GM18502 (cell line): ENCODE data around the gene ZFAND3.
"Not testable (repeated sequence)": the region's sequence is repeated elsewhere in the genome, so short reads cannot be mapped to it uniquely, and the experiment has no call there.

Experiments used
- ATAC-seq: cut with Tn5 transposase; IDR thresholded peaks from one replicate; pipeline ENCODE4 v1.9.1; 2021; ENCODE audit warnings: mild to moderate bottlenecking; ENCODE audit not compliant: unreplicated experiment, poor library complexity

The ZFAND3 gene

DNA sequence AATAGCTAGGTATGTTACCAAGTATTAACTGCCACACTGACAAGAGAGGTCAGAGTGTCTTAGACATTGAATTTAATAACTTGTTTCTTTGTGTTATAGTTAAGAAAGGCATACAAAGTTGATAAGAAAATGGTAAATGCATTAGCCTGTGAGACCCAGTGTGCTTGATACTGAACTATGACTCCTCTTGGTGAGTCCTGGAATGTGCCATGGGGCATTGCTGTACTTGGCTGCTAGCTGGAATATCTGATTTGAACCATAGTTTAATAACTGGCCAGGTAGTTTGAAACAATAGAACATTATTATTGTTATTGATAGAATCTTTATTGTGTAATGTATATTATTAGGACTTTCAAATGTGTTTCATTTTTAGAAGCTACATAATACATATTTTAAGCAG lies 70.0 kb downstream of the ZFAND3 start:
- no peak for ATAC-seq

DNA sequence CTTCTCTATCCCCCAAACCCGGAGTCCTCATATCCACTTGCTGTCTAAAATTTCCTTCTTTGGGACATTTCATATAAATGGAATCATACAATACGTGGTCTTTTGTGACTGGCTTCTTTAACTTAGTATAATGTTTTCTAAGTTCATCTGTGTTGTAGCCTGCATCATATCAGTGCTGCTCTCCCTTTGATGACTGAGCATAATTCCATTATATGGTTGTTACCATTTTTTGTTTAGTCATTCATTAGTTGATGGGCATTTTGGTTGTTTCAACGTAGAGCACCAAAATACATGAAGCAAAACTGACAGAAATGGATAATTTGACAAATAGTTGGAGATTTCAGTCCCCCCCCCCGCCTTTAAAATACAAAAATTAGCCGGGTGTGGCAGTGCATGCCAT lies 71.5 kb downstream of the ZFAND3 start:
- ATAC-seq, result no peak

DNA sequence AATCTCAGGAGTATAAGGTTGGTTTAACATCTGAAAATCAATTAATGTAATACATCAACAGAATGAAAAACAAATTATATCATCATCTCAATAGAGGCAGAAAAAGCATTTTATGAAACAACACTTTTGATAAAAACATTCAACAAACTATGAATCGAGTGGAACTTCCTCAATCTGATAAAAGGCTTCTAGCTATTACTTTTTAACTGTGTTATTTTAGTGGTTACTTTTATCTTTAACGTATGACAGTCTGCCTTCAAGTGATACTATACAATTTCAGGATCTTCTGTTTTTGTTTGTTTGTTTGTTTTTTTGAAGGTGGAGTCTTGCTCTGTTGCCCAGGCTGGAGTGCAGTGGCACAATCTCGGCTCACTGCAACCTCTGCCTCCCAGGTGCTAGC lies 73.7 kb downstream of the ZFAND3 start:
- ATAC-seq, result no peak

DNA sequence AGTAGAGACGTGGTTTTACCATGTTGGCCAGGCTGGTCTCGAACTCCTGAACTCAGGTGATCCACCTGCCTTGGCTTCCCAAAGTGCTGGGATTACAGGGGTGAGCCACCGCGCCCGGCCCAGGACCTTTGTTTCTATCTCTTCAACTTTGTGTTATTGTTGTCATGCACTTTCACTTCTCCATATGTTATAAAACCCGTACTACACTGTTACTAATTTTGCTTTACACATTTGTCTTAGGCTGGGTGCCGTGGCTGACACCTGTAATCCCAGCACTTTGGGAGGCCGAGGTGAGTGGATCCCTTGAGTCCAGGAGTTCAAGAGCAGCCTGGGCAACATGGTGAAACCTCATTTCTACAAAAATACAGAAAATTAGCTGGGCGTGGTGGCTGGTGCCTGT lies 74.2 kb downstream of the ZFAND3 start:
- ATAC-seq, result not testable (repeated sequence)

DNA sequence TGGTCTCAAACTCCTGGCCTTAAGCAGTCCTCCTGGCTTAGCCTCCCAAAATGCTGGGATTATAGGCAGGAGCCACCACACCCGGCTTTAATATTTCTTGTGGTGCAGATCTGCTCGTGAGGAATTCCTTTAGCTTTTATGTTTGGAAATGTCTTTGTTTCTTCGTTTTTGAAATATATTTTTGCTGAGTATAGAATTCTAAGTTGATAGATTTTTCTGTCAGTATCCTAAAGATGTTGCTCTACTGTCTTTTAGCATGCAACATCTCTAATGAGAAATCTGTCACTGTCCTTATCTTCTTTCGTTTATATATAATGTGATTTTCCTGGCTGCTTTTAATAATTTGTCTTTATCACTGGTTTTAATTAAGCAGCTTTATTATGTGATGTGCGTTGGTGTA lies 75.1 kb downstream of the ZFAND3 start:
- ATAC-seq, result no peak

DNA sequence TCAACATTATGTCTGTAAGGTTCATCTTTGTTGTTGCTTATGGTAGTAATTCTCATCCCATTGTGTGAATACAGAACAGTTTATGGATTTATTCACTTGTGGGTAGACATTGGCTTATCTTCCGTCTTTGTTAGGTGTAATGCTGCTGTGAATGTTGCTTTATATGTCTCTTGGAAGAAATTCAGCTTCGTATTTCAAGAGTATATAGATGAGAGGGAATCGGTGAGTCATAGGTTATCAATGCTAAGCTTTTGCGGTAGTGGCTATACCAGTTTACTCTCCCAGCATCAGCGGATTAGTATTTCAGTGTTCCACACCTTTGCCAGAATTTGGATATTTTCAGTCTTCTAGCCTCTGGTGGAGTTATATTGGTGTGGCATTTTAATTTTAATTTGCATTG lies 77.8 kb downstream of the ZFAND3 start:
- ATAC-seq, result no peak

DNA sequence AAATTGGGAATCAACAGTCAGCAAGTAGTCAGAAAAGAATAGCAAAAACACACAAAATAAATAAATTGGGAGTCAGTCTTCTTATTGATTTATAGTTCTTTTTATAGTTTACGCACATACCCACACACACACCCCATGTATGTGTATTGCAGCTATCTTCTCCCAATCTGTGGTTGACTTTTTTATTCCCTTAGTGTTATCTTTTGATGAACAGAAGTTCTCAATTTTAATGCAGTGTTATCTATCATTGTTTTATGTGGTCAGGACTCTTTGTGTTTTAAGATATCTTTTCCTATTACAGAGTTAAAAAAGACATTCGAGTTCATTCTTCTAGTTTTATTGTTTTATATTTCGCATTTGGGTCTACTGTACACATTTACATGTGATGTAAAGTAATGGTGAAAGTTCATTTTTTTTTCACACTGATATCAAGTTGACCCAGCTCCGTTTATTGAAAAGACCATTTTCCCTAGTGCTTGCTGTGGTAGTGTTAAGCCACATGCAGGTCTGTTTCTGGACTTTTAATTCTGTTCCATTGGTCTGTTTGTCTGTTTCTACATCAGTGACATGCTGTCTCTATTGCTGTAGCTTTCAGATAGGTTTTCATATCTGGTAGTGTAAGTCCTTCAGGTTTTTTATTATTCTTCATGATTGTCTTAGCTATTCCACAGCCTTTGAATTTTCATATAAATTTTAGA lies 78.4 kb downstream of the ZFAND3 start:
- ATAC-seq, result no peak

DNA sequence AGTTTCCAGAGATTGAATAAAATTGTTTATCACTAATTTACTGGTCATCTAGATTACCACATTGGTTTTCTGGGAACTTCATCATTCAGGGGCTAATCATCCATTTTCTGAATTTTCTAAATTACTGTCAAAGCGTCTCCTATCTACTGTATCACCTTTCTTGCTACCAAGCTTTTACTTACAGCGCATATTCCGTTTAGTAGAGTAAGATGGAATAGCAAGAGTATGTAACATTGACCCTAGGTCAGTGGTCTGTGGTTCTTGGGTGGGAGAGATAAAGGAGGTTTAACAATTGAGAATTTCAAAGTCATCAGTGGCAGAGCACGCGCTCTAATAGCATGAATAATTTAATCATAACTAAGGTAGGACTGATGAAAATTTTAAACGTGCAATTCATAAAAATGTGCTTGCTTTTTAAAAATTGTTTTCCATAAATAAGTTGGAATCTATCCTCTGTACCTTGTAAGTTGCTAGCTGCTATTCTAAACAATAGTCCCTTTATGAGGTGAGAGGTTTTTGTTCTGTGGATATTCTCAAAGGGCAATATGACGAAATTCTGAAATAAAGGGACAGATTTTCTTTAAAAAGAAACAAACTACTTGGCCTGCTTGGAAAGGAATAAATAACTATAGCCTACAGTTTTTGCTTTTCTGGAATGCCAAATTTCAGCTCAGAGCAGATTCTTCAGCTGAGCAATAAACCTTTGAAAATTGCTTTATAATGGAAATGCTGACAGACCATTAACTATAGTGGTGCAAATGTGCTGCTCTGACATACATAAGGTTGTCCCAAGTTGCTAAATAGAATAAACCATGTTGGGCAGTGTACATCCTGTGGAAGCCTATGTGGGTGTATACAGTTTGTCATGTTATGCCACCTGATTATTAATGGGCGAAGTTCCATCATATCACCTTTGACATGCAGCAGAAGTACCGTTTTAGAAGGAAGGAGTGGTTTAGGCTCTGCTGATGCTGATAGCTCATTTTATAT lies 84.1 kb downstream of the ZFAND3 start:
- no peak for ATAC-seq

DNA sequence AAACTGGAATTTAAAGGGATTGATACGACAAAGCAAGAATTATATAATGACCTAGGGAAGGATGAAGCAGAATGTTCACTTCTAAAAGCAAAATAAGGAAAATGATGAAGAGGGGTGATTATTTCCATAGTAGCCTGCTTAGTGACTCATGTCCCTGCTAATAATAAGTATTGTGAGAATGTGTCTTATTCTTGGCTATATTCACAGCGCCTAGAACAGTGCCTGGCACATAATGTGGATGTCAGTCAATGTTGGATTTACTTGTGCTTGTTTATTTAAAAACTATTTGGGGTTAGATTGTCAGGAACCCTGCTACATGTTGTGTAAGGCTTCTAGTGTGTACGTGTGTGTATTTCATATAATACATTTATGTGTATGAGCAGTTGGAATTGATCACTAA lies 85.1 kb downstream of the ZFAND3 start:
- no peak for ATAC-seq

DNA sequence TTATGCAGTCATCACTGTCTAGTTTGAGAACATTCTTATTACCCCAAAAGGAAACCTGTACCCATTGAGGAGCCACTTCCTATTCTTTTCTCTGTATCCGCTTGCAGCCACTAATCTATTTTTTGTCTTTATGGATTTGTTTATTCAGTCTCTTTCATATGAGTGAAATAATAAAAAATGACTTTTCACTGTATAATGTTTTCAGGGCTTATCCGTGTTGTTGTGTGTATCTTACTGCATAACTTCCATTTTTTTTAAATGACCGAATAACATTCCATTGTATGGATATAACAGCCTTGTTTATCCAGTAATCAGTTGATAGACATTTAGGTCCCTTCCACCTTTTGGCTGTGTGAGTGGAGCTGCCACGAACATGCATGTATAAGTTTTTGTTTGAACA lies 86.6 kb downstream of the ZFAND3 start:
- no peak for ATAC-seq

DNA sequence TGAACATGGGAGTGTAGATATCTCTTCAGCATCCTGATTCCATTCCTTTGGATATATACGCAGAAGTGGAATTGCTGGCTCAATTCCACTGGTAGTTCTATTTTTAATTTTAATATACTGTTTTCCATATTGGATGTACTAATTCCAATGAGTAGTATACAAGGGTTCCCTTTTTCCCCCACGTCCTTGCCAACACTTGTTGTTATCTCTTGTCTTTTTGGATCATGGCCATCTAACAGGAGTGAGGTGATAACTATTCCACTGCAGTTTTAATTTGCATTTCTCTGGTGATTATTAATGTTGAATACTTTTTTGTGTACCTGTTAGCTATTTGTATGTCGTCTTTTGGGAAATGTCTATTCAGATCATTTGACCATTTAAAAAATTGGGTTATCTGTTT lies 91.5 kb downstream of the ZFAND3 start:
- ATAC-seq, result no peak

DNA sequence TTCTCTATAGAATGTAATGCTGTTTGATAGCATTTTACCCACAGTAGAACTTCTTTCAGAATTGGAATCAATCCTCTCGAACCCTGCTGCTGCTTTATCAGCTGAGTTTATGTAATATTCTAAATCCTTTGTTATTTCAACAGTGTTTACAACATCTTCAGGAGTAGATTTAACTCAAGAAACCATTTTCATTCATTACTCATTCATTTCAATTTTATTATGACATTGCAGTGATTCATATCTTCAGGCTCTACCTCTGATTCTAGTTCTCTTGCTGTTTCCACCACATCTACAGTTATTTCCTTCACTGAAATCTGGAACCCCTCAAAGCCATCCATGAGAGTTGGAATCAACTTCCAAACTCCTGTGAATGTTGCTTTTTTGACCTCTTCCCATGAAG lies 93.7 kb downstream of the ZFAND3 start:
- ATAC-seq, result no peak

DNA sequence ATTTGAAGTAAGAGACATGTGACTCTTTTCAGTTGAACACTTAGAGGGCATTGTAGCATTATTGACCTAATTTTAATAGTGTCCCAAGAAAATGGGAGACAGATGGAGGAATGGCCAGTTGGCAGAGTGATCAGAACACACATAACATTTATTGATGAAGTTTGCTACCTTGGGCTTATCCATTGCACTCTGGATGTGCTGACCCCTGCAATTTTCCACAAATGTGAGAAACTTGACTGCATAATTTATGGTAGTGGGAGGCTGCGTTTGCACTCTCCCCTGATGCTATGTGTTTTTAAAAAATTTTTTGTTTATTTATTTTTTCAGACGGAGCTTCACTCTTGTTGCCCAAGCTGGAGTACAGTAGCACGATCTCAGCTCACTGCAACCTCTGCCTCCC lies 95.9 kb downstream of the ZFAND3 start:
- no peak for ATAC-seq

DNA sequence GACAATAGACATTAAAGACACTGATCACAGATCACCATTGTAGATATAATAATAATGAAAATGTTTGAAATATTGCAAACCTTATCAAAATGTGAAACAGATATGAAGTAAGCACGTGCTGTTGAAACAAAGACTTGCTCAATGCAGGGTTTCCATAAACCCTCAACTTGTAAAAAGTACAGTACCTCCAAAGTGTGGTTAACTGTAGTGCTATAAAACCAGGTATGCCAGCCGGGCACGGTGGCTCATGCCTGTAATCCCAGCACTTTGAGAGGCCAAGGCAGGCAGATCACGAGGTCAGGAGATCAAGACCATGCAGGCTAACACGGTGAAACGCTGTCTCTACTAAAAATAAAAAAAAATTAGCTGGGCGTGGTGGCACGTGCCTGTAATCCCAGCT lies 96.6 kb downstream of the ZFAND3 start:
- no peak for ATAC-seq

DNA sequence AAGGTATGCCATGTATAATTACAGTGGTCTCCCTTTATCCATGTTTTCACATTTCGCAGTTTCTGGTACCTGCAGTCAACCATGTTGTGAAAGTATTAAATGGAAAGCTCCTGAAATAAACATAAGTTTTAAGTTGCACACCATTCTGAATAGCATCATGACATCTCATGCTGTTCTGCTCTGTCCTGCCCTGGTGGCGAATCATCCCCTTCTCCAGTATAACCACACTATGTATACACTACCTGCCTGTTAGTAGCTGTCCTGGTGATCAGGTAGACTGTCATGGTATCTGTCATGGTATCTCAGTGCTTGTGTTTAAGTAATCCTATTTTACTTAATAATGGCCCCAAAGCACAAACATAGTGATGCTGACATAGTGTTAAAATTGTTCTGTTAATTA lies 97.1 kb downstream of the ZFAND3 start:
- ATAC-seq, result no peak

DNA sequence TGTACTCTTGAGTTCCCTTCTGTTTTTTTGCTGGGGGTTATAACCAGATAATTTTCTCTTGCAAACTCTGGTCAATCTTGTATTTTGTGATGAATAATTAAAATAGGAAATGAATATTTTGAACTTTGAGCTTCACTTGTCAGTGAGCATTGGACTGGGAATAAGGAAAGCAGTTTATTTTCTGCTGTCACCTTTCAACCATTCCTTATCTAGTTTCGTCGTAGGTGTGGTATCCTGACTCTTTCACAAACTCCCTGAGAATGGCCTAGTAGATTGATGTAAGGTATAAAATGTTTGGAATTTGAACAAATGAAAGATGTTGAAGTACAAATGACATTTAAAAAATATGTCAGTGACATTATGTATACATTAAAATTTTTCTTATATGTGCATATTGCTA lies 98.0 kb downstream of the ZFAND3 start:
- no peak for ATAC-seq

DNA sequence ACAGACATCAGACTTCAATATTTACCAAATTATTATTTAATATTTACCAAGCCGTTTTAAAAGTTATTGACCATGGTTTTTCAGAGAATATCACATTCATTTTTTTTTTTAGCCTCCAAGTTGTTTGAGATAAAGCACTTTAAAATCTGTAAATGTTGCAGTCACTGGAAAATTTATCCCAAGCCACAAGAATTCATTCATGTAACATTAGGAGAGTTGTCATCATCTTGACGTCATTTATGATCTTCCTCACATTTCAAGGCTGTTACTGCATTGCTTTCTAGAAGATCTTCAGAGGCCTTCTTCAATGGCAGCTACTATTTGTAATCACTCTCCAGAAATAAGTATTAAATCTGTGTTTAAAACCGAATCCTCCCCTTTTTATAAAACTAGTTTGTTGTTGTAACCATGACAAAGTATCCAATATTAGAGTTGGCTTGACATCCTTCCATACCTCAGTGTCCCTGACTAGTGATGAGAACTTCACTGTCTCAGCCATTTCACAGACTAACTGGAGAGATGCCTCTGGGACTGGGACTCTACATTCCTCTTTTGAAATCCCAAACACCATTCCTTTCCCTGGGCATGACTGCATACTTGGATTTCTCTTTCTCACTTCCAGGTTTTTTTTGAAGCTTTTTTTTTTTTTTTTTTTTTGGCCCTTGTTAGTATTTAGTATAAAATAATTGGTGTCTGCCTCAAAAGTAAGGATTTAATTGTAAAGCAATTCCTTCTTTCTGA lies 100.1 kb downstream of the ZFAND3 start:
- no peak for ATAC-seq

DNA sequence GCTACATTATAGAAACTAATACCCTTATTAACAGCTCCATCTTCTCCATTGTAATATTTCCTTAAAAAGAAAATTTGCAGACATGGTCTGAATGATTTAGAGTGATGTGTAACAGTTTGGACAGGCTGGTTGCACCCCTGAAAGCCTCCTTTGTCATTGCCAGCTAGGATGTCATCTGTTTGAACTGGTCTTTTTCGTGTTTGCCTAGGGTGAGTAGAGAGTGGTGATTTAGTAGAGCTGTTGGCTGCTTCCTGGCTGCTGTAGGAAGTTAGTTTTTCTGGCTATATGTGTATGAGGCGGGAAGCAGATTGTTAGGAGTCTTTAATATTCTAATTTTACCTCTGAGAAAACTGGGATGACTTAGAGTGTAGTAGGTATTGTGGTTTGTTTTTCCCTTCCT lies 101.1 kb downstream of the ZFAND3 start:
- no peak for ATAC-seq

DNA sequence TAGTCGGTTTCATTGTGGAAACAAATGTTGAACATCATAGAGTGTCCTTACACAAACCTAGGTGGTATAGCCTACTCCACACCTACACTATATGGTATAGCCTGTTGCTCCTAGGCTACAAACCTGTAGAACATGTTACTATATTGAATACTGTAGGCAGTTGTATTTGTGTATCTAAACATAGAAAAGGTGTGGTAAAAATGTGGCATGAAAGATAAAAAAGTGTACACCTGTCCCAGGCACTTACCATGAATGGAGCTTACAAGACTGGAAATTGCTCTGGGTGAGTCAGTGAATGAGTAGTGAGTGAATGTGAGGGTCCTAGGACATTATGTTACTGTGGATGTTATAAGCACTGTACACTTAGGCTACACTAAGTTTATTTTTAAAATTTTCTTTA lies 103.0 kb downstream of the ZFAND3 start:
- ATAC-seq, result no peak

DNA sequence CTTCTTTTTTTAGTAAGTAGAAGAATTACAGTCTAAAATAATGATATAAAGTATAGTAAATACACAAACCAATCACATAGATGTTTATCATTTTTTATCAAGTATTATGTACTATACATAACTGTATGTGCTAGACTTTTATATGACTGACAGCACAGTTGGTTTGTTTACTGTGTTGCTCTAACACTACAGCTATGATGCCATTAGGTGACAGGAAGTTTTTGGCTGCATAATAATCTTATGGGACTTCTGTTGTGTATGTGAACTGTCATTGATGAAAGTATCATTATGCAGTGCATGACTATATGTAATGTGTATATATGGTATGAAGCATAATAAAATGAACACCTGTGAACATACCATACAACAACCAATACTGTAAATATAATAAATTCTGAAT lies 104.0 kb downstream of the ZFAND3 start:
- no peak for ATAC-seq

DNA sequence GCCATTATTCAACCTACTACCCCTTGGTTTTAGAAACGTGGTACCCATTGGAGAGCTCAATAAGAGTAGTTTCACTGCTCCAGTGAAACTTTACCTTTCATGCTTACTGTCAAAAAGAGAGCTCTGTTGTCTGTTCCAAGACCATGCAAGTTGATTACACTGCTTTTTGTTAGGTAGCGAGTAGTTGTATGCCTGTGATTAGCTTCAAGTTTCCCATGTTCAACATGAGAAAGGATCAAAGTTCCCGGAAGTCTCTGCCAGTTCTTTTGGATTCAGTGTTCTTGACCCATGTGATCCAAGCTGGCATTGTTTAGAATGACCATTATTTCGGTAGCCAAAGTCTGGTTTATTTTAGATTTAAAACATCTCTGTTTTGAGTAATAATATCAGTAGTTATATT lies 107.1 kb downstream of the ZFAND3 start:
- ATAC-seq, result no peak
